ENCODE measurements around the gene SLC5A2.
"Not testable (repeated sequence)": the region's sequence is repeated elsewhere in the genome, so short reads cannot be mapped to it uniquely, and the experiment has no call there.

The SLC5A2 gene

DNA sequence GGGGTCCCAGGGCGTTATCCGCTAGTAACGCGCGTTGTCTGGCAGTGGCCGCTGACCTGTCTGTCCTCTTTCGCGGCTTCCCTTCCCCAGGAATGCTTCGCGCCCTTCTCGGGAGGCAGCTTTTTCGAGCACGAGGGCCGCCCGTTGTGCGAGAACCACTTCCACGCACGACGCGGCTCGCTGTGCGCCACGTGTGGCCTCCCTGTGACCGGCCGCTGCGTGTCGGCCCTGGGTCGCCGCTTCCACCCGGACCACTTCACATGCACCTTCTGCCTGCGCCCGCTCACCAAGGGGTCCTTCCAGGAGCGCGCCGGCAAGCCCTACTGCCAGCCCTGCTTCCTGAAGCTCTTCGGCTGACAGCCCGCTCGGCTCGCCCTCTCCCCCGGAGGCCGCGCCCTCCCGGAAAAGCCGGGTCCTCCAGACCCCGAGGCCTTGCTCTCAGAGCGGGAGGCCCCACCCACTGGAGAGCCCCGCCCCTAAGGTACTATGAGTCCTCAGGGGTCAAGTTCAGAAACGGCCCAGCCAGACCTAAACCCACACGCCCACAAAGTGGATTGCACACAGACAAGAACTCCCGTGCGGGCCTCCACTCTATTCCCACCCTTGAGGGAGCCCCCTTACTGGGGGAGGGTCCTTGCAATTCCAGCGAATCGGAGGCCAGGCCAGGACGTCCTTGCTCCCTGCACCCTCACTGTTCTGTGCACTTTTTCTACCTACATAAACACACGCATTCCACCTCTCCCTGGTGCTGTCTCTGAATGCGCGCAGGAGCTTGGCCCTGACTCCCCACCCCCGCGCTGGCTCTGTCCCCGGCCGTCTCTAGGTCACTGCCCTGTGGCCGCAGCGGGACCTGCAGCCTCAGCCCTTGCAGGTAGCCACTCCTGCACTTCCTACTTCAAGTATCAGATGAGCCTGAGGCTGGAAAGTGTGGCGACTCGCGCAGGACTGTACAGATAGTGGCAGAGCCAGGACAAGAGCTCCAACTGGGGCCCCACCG lies 5.4 kb upstream of the SLC5A2 start:
- DNase-seq = no peak

DNA sequence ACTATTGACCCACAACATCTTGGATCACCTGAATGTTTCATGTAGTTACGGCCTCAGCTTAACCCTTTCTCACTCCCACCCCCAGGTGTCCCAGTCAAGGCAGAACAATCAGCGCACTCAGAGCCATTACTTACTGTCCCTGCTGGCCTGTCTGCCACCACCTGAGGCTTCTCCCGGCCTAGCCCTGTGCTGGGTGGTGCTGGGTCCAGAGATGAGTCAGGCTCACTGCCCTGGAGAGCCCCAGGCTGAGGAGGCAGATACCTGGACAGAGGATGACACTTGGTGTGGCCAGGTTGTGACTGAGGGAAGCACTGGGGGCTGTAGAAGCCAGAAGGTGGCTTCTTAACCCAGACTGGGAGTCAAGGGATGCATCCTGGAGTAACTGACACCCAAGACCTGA lies 4.0 kb upstream of the SLC5A2 start:
- DNase-seq = no peak

DNA sequence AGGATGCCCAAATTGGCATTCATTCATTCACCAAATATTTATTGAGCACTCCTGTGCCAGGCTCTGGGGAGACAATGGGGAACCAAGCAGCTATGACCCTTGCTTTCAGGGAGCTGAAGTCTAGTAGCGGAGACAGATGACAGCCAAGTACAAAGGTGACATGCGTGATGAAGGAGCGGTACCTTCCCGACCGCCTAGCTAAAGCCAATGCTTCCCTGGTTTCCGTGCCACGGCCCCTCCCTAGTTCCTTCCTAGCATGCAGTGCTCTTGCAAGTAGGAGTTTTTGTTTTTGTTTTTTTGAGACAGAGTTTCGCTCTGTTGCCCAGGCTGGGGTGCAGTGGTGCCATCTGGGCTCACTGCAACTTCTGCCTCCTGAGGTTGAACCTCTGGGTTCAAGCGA lies 3.2 kb upstream of the SLC5A2 start:
- DNase-seq = no peak

DNA sequence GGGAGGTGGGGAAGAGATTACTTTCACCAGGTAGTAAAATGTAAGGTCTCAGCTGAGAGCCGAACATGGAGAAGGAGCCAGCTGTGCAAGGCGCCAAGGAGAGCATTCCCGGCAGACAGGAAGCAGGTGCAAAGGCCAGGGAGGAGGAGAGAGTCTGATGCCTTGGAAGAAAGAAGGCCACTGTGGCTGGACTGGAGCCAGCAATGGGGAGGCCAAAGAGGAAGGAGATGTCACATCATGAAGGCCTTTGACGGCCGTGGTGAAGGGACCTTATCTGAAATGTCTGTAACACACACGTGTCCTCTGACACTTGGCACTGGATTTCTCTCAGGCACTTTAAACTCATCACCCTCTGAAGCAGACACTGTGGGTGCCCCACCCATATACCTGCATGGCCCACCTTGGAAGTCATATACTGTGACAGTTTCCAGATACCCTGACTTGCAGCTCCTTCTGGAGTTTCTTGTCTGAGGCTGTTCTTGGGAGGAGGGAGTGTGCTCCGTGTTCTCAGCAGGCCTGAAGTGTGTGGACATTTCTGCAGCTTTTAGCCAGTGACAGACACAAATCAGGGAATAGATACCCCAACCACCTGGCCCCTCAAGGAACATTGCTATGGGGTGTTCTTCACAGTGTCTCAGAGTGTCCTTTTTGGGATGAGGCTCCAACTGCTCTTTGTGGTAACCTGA lies 1.9 kb upstream of the SLC5A2 start:
- no peak for DNase-seq

DNA sequence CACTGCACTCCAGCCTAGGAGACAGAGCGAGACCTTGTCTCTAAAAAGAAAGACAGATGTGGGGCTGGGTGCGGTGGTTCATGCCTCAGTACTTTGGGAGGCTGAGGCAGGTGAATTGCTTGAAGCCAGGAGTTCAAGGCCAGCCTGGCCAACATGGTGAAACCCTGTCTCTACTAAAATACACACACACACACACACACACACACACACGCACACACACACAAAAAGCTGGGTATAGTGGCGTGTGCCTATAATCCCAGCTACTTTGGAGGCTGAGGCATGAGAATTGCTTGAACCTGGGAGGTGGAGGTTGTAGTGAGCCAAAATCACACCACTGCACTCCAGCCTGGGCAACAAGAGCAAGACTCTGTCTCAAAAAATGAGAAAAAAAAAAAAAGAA lies 1.1 kb downstream of the SLC5A2 start:
- DNase-seq = not testable (repeated sequence)

DNA sequence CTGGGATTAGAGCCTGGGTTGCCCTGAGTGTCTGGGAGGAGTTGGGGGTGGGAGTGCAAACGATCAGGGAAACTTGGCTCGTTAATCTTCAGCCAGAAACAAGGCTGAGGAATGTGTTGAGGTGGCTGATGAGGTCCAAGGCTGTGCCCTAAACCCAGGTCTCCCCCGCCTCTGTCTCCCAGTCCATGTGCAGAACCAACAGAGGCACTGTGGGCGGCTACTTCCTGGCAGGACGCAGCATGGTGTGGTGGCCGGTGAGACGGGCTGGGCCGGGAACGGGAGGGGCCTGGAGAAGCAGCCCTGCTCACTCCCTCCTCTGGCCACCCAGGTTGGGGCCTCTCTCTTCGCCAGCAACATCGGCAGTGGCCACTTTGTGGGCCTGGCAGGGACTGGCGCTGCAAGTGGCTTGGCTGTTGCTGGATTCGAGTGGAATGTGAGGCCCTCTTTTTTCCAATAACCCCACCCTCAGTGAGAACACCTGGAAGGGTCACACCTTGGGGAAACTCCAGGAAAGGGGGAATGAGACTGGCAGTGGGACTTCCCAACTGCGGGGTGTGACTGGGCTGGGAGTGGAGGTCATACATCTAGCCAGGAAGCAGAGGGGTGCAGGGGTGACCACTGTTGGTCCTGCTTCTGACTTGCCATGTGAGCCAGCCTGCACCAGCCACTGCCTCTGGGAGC lies 1.7 kb downstream of the SLC5A2 start:
- DNase-seq = no peak

DNA sequence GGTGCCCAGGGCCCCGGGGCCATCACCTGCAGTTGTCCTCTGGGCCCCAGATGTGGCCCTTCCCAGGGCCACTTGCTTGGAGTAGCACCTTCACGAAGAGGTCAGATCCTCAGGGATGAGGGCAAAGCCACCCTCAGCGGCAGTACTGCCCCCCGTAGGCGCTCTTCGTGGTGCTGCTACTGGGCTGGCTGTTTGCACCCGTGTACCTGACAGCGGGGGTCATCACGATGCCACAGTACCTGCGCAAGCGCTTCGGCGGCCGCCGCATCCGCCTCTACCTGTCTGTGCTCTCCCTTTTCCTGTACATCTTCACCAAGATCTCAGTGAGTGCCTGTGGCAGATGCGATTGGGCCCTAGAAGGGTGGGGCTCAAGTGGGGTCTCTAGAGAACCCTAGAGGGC lies 2.6 kb downstream of the SLC5A2 start:
- DNase-seq = no peak

DNA sequence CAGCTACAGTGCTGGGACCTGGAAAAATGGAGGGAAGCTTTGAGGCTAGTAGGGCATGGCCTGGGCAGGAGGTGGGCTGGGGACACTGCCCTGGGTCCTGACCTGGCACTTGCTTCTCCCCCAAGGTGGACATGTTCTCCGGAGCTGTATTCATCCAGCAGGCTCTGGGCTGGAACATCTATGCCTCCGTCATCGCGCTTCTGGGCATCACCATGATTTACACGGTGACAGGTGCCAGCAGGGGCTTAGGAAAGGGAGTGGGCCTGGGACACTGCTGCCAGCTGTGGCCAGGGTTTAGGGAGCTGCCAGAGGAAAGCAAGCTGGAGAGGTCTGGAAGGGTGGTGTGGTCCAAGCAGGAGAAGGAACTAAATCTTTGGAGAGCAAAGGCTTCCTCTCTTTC lies 3.1 kb downstream of the SLC5A2 start:
- no peak for DNase-seq

DNA sequence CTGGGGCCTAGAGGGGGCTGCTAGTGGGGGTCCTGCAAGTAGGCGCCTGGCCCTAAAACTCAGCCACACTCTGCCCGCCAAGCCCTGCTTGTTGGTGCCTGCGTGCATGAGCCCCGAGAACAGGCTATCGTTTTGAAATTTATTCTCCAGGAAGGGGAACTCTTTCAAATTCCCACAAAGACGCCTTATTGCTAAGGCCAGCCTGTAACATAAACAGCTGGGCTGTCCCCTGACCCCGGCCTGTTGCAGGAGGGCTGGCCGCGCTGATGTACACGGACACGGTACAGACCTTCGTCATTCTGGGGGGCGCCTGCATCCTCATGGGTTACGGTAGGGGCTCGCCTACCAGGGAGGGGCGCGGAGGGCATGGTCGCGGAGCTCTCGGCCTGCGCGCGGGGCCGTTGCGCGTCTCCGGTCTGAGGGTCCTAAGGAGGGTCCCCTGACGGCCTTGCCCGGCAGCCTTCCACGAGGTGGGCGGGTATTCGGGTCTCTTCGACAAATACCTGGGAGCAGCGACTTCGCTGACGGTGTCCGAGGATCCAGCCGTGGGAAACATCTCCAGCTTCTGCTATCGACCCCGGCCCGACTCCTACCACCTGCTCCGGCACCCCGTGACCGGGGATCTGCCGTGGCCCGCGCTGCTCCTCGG lies 4.3 kb downstream of the SLC5A2 start:
- DNase-seq = no peak

DNA sequence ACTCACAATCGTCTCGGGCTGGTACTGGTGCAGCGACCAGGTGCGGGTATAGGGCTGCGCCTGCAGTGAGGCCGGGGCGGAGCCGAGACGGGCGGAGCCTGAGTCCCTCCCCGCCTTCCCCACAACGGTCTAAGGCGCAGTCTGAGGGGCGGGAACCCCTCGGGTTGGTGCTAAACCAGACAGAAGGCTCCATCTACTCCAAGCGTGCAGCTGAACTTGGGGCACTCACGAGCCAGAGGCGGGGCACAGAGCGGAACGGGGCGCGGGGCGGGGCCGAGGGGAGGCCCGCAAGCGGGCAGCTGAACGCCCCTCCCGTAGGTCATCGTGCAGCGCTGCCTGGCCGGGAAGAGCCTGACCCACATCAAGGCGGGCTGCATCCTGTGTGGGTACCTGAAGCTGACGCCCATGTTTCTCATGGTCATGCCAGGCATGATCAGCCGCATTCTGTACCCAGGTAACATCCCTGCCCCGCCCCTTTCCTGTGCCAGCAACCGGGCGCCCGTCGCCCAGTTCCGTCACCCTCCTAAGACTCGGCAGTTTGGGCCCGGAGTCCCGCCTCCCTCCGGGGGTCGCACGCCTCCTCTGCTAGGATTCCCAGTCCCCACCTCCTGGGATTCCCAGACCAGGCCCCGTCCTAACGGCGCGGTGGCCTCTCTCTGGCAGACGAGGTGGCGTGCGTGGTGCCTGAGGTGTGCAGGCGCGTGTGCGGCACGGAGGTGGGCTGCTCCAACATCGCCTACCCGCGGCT lies 5.0 kb downstream of the SLC5A2 start:
- DNase-seq = no peak

DNA sequence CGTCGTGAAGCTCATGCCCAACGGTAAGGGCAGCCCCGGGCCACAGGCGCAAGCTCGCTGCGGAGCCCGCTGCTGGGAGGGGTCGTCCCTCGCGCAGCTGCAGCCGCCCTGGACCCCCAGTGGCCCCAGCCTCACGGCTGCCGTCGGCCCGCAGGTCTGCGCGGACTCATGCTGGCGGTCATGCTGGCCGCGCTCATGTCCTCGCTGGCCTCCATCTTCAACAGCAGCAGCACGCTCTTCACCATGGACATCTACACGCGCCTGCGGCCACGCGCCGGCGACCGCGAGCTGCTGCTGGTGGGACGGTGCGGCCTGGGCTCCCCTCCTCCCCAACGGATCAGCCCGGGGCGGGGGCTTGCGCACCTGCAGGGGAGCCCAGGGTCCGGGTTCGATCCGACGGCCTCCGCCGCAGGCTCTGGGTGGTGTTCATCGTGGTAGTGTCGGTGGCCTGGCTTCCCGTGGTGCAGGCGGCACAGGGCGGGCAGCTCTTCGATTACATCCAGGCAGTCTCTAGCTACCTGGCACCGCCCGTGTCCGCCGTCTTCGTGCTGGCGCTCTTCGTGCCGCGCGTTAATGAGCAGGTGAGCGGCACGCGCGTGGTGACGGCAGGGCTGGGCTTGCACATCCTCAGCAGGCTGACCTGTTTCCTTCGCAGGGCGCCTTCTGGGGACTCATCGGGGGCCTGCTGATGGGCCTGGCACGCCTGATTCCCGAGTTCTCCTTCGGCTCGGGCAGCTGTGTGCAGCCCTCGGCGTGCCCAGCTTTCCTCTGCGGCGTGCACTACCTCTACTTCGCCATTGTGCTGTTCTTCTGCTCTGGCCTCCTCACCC lies 5.8 kb downstream of the SLC5A2 start:
- DNase-seq = no peak

DNA sequence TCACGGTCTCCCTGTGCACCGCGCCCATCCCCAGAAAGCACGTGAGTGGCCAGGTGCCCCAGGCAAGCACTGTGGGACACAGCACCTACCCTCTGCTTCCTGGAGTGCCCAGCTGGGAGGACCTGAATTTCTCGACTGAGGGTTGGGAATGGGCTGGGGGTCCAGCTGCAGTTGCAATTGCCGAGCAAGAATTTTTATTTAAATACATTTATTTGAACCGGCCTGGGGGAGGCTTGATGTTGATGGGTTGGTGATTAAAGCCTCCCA lies 6.3 kb downstream of the SLC5A2 start:
- no peak for DNase-seq

DNA sequence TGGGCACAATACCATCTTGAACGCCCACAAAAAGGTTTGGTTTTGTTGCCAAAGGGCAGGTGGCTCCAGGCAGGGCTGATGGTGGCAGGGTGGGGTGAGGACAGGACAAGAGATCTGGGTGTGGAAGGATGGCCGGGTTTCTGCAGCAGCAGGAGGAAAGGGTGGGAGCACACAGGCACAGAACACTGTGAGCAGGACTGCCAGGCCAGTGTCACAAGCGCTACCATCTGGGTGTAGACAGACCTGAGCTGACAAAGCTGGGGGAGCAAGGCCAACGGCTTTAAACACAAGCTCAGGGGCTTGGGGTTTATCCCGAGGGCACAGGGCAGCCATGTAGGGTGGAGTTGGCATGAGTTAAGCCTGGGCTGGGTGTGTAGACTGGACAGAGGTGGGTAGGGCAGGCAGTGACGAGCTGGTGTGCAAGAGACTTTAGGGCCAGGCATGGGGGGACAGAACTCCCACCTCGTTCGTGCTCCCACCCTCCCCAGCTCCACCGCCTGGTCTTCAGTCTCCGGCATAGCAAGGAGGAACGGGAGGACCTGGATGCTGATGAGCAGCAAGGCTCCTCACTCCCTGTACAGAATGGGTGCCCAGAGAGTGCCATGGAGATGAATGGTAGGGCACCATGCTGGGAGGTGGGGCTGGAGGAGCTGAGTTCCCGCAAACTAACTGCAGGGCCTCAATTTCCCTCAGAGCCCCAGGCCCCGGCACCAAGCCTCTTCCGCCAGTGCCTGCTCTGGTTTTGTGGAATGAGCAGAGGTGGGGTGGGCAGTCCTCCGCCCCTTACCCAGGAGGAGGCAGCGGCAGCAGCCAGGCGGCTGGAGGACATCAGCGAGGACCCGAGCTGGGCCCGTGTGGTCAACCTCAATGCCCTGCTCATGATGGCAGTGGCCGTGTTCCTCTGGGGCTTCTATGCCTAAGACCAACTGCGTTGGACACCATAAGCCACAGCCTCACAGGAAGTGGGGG lies 7.0 kb downstream of the SLC5A2 start:
- DNase-seq = no peak

DNA sequence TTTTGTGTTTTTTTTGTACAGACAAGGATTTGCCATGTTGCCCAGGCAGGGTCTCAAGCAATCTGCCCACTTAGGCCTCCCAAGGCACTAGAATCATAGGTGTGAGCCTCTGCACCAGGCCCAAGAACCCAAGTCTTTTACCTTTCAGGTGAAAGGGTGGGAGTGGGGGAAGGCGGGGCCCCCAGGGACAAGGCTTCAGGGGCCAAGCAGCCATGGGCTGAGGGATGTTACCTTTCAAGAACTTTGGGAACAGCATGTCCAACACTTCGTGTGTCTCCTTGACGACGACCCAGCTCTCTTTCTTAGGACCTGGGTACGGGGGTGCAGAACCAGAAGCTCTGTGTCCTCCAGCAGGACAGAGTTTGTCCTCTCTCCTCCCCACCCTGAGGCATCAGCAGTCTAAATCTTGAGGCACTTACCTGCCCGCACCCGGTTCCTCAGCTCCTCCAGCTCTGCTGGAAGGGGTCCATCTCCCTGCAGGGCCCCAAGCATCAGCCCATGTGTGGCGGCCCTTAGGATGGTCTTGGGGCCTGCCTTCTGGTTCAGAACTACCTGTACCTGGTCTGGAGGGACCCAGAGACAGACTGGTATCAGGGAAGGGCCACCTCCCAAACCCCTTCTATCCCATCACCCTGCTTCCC lies 9.0 kb downstream of the SLC5A2 start:
- DNase-seq = no peak

DNA sequence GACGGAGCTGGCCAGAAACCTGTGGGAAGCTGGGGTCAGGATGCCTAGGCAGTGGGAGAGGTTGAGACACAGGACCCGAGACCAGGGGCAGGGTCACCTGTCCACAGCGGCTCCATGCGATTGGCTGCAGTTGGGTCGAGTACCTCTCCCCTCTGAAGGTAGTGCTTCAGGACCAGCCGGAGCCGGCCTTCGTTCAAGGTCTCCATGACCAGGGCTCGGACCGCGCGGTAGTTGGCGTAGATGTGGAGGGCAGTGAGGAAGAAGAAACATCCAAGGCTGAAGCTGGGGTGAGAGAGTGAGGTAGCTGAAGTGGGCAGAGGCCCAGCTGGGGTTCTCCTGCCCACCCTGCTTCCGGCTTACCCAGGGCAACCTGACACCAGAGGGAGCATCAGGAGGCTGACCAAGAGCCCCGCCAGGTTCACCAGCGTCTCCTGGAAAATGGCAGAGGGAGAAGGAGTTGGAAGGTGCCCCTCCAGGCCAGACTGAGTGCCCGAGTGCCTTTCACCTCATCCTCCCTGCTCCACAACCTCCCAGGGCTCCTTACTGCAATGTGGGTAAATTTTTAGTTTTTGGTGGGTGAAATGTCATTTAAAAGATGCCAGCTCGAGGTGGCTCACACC lies 10.7 kb downstream of the SLC5A2 start:
- DNase-seq = no peak

DNA sequence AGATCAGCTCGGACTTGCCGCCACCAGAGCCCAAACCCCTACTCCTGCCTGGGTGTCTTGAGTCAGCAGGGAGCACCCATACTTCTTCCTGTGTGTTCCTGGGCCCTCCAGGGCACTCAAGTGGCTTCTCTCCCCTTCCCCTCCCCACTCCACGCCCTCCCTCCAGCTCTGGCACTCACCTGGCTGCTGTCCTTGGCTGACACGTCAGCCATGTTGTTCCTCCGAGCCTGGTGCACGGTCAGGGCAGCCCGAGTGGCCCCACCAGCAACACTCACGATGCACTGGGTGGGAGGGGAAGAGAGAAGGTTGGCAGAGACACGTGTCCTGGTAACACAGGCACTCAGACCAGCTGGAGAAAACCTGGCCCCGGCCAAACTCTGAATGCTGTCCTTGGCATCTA lies 13.7 kb downstream of the SLC5A2 start:
- DNase-seq = no peak

DNA sequence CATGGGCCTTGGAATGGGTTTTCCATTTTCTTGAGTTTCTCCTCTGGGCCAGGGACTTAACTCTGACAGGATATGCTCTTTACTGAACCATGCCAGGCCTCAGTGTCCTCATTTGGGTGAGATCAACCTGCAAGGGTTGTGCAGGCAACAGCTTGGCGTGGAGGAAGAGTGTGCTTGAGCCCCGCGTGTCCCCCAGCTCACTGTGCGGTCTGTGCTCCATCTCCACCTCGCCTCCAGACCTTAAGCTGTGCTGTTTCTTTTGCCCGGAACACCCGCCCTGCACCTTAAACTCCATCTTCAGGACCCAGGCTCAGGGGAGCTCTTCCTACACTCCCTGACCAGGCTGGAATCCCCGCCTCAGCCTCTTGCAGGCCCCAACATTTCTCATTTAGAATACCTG lies 15.6 kb downstream of the SLC5A2 start:
- no peak for DNase-seq

DNA sequence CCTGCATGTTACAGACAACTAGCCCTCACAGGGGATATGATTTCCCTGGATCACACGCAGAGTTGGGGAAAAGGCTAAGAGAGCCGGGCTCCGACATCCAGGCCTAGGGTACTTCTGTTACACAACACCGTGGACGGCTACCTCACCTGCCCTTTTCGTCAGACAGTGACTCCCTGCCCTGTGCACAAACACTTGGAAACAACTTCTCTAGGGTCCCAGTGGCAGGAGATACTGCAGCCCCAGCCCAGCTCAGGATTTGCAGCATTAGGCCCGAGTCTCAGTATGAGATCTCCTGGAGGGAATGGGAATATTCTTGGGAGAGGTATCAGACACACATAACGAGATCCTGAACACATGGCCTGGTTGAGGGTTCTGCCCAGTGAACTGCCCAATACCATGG lies 17.0 kb downstream of the SLC5A2 start:
- DNase-seq = no peak

DNA sequence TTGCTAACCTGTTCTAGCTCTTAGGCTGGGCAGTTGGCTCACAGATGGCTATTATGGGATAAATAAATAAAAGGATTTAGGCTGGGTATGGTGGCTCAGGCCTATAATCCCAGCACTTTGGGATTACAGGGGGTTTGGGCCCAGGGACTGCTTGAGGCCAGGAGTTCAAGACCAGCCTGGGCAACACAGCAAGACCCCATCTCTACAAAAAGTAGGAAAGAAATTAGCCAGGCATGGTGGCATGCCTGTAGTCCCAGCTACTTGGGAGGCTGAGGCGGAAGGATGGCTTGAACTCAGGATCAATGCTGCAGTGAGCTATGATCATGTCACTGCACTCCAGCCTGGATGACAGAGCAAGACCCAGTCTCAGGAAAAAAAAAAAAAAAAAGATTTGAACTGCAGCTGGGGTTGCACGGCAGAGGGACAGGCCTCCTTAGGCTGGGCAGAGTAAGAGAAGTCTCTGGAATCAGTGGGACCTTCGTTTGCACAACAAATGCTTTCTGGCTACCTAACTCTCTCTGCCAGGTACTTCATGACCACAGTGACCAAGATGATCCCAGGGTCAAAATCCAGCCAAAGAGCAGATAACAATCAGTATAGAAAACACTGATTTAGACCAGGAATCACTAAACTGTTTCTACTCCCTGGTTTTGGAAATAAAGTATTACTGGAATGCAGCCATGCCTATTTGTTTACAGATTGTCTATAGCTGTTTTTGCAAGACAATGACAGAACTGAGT lies 18.5 kb downstream of the SLC5A2 start:
- no peak for DNase-seq
